Measurements from ENCODE around the gene SNX32.
"Not testable (repeated sequence)": the region's sequence is repeated elsewhere in the genome, so short reads cannot be mapped to it uniquely, and the experiment has no call there.

Gene SNX32

DNA sequence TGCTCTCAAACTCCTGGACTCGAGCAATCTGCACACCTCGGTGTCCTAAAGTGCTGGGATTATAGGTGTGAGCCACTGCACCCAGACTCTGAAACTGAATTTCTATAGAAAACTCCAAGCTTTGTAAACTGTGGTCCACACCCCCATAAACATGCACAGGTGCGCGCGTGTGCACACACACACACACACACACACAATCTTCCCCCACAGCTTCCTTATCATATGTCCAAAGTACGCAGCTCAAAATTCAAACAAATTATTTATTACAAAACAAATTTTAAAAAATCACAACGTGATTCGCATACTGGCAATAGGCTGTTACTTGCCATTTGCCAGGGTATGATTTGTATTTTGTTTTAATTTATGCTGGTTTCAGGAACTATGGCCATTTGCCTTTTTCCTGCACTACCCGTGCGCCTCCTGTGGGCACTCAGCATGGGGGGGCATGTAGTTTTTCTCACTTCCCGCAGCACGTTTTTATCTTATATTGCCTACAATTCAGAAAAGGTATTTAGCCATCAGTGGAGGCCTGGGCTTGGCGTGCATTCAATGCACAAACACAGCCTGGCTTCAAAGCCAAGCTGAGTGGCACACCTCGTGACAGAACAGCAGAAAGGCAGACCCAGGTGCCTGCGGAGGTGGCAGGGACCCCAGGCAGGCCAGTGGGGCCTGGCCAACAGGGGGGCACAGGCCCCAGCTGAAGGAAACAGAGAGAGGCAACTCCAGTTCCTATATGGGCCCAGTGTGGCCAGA is 10.8 kb upstream of the SNX32 start:
- DNase-seq (ENCODE audit: low read depth in 2 of 2): no peak

DNA sequence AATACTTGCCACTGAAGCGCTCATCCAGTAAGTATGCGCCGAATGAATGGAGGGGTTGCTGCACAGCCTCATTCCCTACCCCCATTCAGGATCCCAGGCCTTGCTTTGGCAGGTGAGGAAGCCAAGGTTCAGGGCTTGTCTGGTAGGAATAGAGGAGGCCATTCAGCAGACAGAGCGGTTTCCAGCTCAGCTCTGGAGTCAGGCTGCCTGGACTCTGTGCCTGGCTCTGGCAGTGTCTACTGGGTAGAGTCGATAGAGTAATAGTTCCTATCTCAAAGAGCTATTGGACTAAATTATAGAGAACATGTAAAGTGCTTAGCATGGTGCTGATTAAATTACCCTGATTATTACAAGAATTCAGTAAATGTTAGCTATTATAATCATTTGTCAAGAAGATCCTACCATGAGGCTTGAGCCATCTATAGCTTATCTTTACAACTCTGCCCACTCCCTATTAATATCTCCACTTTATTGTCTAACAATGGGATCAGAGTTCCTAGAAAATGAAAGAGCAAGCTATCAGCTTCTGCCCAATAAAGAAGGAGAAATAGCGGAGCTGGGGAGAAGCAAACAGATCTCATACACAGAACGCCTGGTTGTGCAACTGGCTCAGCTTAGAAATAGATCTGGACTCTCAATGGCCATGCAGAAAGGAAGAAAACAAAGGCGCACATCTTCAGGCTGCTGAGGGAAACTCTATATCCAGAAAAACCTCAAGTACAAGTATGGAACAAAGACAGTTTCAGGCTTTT is 6.6 kb upstream of the SNX32 start:
- no peak for DNase-seq (ENCODE audit: low read depth in 2 of 2)

DNA sequence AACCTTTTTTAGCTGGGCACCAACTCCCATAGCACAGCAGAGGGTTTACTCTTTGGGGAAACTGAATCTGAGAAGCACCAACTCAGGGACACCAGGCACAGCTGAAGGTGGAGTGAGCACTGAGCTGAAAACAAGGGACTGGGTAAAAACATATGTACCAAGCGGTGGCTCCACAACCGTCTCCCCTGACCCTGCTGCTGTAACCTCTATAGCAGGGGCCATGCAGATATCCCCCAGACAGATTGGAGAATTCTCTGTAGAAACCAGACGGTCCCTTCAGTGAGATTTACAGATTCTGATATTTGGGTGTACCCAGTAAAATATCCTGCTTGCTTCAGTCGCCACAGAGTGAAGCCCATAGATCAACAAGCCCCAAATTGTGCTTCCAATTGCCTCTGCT is 4.3 kb upstream of the SNX32 start:
- DNase-seq (ENCODE audit: low read depth in 2 of 2): no peak

DNA sequence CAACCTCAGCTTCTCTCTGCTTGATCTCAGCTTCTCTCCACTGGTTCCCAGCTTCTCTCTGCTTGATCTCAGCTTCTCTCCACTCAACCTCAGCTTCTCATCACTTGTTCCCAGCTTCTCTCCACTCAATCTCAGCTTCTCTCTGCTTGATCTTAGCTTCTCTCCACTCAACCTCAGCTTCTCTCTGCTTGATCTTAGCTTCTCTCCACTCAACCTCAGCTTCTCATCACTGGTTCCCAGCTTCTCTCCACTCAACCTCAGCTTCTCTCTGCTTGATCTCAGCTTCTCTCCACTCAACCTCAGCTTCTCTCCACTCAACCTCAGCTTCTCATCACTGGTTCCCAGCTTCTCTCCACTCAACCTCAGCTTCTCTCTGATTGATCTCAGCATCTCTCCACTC is 1.5 kb upstream of the SNX32 start:
- DNase-seq (ENCODE audit: low read depth in 2 of 2): not testable (repeated sequence)

DNA sequence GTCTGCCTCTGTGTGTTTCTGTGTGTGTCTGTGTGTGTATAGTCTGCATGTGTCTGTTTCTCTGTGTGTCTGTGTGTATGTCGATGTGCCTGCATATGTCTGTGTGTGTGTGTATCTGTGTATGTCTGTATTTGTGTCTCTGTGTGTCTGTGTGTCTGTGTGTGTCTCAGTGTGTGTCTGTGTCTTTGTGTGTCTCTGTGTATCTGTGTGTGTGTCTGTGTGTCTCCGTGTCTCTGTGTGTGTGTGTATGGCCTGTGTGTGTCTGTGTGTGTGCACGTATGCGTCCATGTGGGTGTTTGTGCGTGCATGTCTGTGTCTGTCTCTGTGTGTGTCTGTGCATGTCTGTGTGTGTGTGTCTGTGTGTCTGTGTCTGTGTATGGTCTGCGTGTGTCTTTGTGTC is 439 bp downstream of the SNX32 start:
- DNase-seq (ENCODE audit: low read depth in 2 of 2): no peak

DNA sequence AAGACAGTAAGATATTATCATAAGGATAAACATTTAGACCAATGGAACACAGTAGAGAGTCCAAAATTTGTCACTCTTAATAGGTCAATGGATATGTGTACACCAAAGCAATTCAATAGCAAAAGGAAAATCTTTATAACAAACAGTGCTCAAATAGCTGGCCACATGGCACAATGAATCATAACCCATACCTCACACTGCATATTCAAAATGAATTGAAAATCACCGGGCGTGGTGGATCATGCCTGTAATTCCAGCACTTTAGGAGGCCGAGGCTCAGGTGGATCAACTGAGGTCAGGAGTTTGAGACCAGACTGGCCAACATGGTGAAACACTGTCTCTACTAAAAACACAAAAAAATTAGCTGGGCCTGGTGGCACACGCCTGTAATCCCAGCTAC is 8.4 kb downstream of the SNX32 start:
- no peak for DNase-seq (ENCODE audit: low read depth in 2 of 2)

DNA sequence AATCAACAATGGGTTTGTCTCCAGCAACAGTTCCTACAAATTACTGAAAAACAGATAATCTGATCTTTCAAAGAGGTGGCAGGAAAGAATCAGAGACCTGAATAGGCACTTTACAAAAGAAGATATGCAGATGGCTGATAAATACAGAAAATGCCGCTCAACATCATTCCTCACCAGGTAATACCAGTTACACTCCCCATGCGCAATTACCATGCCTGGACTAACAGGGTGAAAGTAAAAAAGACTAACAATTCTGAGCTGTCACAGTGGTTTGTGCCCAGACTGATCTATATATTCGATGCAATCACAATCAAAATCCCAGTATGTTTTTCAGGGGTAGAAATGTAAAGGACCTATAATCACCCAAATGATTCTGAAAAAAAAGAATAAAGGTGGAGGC is 10.0 kb downstream of the SNX32 start:
- no peak for DNase-seq (ENCODE audit: low read depth in 2 of 2)

DNA sequence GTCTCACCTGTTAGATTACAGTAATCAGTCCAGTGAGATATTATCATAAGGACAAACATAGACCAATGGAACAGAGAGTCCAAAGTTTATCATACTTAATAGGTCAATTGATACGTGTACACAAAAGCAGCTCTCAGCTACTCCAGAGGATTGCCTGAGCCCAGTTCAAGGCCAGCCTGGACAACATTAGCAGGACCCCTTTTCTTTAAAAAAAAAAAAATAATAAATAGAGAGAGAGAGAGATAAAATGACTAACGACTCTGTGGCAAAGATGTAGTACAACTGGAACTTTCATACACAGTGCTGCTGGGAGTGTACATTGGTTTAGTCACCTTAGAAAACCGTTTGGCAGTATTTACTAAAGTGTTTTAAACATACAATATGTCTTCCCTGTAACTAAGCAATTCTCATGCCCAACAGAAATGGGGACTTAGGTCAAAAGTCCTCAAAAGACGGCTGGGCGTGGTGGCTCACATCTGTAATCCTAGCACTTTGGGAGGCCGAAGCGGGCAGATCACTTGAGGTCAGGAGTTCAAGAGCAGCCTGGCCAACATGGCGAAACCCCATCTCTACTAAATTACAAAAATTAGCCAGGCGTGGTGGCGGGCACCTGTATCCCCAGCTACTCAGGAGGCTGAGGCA is 10.6 kb downstream of the SNX32 start:
- DNase-seq (ENCODE audit: low read depth in 2 of 2): no peak

DNA sequence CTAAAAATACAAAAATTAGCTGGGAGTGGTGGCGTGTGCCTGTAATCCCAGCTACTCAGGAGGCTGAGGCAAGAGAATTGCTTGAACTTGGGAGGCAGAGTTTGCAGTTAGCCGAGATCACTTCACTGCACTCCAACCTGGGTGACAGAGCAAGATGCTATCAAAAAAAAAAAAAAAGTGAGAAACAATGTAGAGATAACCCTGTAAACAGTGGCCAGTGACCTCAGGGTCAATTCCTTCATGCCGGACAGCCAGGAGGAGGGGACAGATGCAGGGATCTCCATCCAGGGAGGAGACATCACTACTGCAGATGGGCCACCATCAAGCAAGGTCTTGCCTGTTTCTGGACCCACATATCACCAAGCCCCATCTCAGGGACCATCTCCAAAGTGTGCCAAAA is 14.0 kb downstream of the SNX32 start:
- DNase-seq (ENCODE audit: low read depth in 2 of 2): no peak

DNA sequence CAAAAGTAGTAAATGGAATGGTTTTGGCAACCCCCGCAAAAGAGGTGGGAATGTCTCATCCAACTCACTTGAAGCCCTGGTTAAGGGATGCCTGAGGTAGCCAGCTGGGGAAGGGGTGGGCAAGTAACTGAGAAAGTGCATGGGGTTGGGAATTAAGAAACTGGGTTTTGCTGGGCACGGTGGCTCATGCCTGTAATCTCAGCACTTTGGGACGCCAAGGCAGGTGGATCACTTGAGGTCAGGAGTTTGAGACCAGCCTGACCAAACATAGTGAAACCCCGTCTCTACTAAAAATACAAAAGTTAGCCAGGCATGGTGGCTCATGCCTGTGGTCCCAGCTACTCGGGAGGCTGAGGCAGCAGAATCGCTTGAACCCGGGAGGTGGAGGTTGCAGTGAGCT is 14.9 kb downstream of the SNX32 start:
- not testable (repeated sequence) for DNase-seq (ENCODE audit: low read depth in 2 of 2)

DNA sequence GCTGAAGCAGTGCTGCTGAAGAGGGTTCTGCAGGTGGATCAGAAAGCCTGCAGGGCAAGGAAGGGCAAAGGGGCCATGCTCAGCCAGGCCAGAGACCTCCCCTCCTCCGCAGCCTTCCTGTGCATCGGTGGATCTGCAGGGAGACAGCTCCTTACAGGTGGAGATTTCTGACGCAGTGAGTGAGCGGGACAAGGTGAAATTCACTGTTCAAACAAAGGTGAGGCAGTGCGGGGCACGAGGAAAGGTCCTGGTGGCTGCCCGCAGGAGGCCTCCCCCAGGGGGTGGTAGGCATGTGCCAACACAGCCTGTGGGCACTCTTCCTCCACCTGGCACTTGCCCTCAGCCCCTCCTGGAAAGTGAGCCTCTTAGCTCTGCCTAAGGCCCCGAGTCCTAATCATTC is 15.6 kb downstream of the SNX32 start:
- no peak for DNase-seq (ENCODE audit: low read depth in 2 of 2)

DNA sequence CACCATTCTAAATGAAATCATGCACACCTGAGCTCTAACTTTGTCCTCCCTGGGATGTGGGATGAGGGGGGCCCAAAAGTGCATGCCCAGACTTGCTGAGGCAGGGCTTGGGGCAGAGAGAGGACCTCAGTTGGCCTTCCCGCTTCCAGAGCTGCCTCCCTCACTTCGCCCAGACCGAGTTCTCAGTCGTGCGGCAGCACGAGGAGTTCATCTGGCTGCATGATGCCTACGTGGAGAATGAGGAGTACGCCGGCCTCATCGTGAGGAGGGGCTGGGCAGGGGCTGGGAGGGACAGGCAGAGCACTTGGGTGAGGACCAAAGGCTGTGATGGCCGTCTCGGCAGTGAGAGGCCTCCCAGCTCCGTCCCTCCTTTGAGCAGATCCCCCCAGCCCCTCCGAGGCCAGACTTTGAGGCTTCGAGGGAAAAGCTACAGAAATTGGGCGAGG is 16.0 kb downstream of the SNX32 start:
- no peak for DNase-seq (ENCODE audit: low read depth in 2 of 2)

DNA sequence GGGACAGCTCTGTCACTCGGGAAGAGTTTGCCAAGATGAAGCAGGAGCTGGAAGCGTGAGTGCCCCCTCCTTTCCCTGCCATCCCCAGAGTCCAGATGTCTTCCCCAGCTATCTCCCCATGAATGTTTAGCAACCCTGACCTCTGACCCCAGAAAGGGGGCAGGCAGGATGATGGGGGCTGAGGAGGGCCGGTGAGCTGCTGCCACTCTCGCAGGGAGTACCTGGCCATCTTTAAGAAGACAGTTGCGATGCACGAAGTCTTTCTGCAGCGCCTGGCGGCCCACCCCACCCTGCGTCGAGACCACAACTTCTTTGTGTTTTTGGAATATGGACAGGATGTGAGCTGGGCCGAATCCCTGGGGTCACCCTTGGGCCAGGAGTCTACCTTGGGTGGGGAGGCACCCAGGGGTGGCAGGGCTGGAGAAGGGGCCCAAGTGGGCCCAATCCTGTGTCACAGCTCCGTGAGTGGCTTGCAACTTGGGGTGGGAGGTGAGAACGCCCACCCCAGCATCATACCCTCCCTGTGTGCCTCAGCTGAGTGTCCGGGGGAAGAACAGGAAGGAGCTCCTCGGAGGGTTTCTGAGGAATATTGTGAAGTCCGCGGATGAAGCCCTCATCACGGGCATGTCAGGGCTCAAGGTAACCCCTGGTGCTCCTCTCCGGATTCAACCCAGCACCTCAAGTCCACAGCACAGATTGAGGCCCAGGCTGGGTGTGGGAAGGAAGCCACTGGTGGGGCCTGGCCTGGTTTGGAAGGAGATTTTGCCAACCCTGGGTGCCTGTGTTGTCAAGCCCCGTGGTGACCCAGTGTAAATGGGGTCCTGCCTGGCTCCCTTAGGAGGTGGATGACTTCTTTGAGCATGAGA is 16.7 kb downstream of the SNX32 start:
- DNase-seq (ENCODE audit: low read depth in 2 of 2): no peak

DNA sequence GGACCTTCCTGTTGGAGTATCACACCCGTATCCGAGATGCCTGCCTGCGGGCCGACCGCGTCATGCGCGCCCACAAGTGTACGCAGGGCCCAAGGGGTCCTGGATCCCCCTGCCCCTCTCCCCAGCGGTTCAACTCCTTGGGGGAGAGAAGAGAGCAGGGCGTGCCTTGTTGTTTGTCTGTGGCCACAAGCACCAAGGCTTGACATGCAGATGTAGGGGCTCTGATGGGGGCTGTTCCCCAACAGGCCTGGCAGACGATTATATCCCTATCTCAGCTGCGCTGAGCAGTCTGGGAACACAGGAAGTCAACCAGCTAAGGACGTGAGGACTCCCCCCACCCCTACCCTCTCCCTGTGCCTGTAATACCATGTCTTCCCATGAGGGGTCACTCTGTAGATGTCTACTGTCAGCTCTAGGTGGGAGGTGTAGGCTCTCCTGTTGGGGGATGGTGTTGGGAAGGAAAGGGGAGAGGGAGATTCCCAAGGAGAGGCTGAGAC is 17.4 kb downstream of the SNX32 start:
- DNase-seq (ENCODE audit: low read depth in 2 of 2): no peak

DNA sequence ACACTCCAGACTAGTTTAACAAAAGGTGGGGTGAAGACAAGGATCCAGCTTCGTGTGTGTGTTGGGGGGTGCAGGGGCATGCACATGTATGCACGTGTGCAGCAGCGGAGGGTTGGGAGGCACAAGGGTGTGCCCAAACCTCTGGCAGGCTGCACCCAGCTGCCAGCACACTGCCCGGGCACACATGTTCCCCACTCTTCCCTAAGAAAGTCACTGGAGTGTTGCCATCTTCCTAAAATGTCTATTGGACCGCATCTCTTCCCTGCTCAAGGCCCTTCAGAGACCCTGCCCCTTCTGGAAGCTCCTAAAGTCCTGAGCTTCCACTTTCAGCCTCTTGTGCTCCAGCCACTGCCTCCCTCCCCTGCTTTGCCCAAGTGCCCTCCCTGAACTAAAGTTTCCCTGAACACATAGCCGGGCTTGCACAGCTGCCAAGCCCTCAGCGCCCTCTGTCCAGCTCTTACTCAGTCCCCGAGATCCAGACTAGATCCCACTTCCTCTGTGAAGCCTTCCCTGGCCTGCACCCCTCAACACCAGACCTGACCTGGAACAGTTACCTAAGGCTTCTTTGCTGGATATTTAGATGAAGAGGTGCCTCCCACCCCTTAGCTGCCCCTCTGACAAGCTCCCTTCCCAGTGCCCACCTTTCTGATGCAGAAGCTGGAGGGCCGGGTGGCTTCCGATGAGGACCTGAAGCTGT is 18.2 kb downstream of the SNX32 start:
- DNase-seq (ENCODE audit: low read depth in 2 of 2): no peak

DNA sequence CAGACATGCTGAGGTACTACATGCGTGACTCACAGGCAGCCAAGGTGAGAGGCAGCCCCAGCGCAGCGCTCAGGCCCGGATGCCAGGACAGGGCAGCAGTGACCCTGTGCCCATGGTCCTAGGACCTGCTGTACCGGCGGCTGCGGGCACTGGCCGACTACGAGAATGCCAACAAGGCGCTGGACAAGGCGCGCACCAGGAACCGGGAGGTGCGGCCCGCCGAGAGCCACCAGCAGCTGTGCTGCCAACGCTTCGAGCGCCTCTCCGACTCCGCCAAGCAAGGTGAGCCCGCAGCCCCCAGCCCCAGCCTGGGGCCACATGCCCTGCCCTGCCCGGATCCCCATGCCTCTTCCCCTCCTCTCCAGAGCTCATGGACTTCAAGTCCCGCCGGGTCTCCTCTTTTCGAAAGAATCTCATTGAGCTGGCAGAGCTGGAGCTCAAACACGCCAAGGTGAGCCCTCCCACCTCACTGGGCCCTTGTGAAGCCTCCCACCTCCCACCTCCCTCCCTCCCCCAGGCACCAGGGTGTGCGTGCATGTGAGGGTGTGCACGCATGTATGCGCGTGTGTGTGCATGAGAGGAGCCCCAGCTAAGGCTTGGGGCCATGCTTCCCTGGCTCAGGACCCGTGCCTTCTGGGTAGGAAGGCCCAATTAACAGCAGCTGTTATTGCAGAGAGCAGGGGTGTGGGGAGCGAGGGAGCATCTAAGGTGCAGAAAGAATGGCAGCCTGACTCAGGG is 18.9 kb downstream of the SNX32 start:
- no peak for DNase-seq (ENCODE audit: low read depth in 2 of 2)

DNA sequence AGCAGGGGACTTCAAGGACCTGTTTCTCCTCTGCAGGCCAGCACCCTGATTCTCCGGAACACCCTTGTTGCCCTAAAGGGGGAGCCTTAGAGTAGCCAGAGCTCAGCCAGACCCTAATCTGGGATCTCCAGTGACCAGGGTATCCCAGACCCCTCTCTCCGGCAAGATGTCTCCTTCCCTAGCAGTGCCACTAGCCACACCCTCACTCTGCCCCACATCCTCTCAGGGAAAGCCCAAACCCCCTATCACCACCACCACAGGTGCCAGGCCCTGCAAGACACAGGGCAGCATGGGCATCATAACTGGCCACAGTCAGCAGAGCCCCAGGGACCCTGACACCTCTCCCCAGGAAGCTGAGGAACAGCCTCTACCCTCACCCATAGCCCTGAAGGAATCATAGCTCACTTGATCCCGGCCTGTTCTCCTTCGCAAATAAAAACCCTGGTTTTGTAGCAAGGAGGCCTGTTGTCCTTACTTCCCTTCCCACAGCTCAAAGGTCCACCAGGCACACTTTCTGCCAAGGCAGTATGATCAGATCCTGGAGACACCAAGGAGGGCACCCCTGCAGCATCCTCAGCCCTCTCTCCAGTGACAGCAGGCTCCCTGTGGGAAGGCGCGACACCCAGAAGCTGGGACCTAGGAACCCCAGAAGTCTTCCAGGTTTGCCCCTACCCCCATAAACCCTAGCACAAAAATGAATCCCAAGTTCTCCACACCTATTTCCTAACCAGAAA is 19.6 kb downstream of the SNX32 start:
- no peak for DNase-seq (ENCODE audit: low read depth in 2 of 2)

DNA sequence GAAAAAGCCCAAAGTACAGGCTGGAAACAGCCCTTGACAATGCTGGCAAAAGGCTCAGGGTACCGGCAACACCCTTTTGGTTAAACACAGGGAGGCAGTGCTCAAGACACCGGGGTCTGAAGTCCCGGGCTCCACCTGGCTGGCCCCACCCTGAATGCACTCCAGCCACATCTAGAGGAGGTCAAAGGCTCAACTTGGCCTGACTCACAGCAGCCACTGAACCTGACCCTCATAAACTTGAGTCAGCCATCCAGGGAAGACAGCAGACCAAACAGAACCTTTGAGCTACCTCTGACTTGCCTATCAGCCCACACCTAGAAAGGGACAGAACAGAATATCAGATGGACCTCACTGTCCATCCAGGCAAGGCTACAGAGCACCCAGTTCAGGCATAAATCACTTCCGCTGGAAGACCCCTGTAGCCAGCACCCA is 20.4 kb downstream of the SNX32 start:
- DNase-seq (ENCODE audit: low read depth in 2 of 2): no peak
